ENCODE results near the gene MTTP.

The MTTP gene

GRCh38 chr4:99655308-99656081 lies 80.9 kb downstream of the MTTP start:
- H3K4me3 ChIP-seq (ENCODE audit: low read length): no peak overlapping the region
- no peak for TF ChIP-seq ZNF274 (IDR thresholded peaks at IDR 0.05; ENCODE audit: low read depth, low read length)

GRCh38 chr4:99657798-99658197 lies 83.2 kb downstream of the MTTP start, which contains the start of gene C4orf54:
Gene C4orf54, minus strand, starts transcription at chr4:99657828. Its CDS starts 3,180 bp downstream, at chr4:99654648.
- TF ChIP-seq ZNF274 (IDR thresholded peaks at IDR 0.05; ENCODE audit: low read depth, low read length): no peak
- no peak within 1 kb of the TSS for H3K4me3 ChIP-seq (ENCODE audit: low read length)

- TF ChIP-seq ZNF274 (IDR thresholded peaks at IDR 0.05; ENCODE audit: low read depth, low read length): no peak
- no peak overlapping the region for H3K4me3 ChIP-seq (ENCODE audit: low read length)
These were observed 84.0 kb downstream of the MTTP start for GRCh38 chr4:99658666-99659065.

GRCh38 chr4:99661907-99662306 lies 87.3 kb downstream of the MTTP start:
- H3K4me3 ChIP-seq (ENCODE audit: low read length): no peak overlapping the region
- no peak for TF ChIP-seq ZNF274 (IDR thresholded peaks at IDR 0.05; ENCODE audit: low read depth, low read length)

- TF ChIP-seq ZNF274 (IDR thresholded peaks at IDR 0.05; ENCODE audit: low read depth, low read length): no peak
- H3K4me3 ChIP-seq (ENCODE audit: low read length): no peak overlapping the region
These were observed 90.1 kb downstream of the MTTP start for GRCh38 chr4:99664716-99665115.

GRCh38 chr4:99665983-99666382 lies 91.4 kb downstream of the MTTP start:
- no peak overlapping the region for H3K4me3 ChIP-seq (ENCODE audit: low read length)
- no peak for TF ChIP-seq ZNF274 (IDR thresholded peaks at IDR 0.05; ENCODE audit: low read depth, low read length)

- TF ChIP-seq ZNF274 (IDR thresholded peaks at IDR 0.05; ENCODE audit: low read depth, low read length): no peak
- no peak overlapping the region for H3K4me3 ChIP-seq (ENCODE audit: low read length)
These were observed 93.8 kb downstream of the MTTP start for GRCh38 chr4:99668472-99668871.

GRCh38 chr4:99669084-99669483 lies 94.5 kb downstream of the MTTP start:
- no peak for TF ChIP-seq ZNF274 (IDR thresholded peaks at IDR 0.05; ENCODE audit: low read depth, low read length)
- H3K4me3 ChIP-seq (ENCODE audit: low read length): no peak overlapping the region

GRCh38 chr4:99670409-99671073 lies 95.9 kb downstream of the MTTP start:
- no peak for TF ChIP-seq ZNF274 (IDR thresholded peaks at IDR 0.05; ENCODE audit: low read depth, low read length)
- H3K4me3 ChIP-seq (ENCODE audit: low read length): no peak overlapping the region
